ENCODE data around the gene RNF225. TPM values are rescaled to one million over a fixed set of nuclear protein-coding genes. Genes with fewer than 3 reads are reported as not detected.

Gene RNF225
- total and polyA plus RNA-seq, 10 of the 15 experiments (the other 5 are each of a cell fraction or from before 2014, with no cell fraction given) = 0.27 to 0.28 TPM; not detected in 8

GRCh38 chr19:58362272-58362994, 33.0 kb upstream of the RNF225 start, which contains the start of gene ZNF497 (continued):
- TF ChIP-seq MYB (IDR thresholded peaks at IDR 0.05; ENCODE audit: borderline replicate concordance, low read depth, low read length) (0 out of 2 replicates have a peak, but pooled peaks have one; percentile 9), MTA2 (IDR thresholded peaks at IDR 0.05; ENCODE audit: low read depth) (no peak), ZNF592 (IDR thresholded peaks at IDR 0.05) (no peak), RUNX3 (IDR thresholded peaks at IDR 0.05; ENCODE audit: low read length) (peak; percentile 58), IRF4 (IDR thresholded peaks at IDR 0.05; ENCODE audit: low read depth, low read length) (no peak), WRNIP1 (IDR thresholded peaks at IDR 0.05; ENCODE audit: borderline replicate concordance, low read depth, low read length) (no peak), PKNOX1 (IDR thresholded peaks at IDR 0.05) (peak; percentile 88), CUX1 (IDR thresholded peaks at IDR 0.05; ENCODE audit: insufficient replicate concordance, low read depth, low read length) (no peak), MXI1 (IDR thresholded peaks at IDR 0.05; ENCODE audit: low read depth, low read length) (peak; percentile 99), ZBTB33 (IDR thresholded peaks at IDR 0.05) (no peak), E2F8 (IDR thresholded peaks at IDR 0.05; ENCODE audit: low read depth, partially characterized antibody) (peak; percentile 57), MYC (IDR thresholded peaks at IDR 0.05; ENCODE audit: insufficient read depth, insufficient read length, insufficient replicate concordance, low read length, severe bottlenecking) (peak; percentile 81)
